GM21447 (cell line): Measurements from ENCODE around the gene CPSF7.
A peak's percentile ranks its signal among the peaks of the same experiment; 100 is the strongest.
"Not testable (repeated sequence)": the region's sequence is repeated elsewhere in the genome, so short reads cannot be mapped to it uniquely, and the experiment has no call there.

Experiments used
- ATAC-seq: cut with Tn5 transposase; IDR thresholded peaks from one replicate; pipeline ENCODE4 v1.9.1; 2021; ENCODE audit not compliant: unreplicated experiment

CPSF7 gene

GRCh38 chr11:61384271-61385242 lies 45.2 kb downstream of the CPSF7 start:
- ATAC-seq, result no peak

GRCh38 chr11:61383859-61384258 lies 45.9 kb downstream of the CPSF7 start:
- not testable (repeated sequence) for ATAC-seq

GRCh38 chr11:61380884-61381283 lies 48.9 kb downstream of the CPSF7 start:
- ATAC-seq, result no peak

DNA sequence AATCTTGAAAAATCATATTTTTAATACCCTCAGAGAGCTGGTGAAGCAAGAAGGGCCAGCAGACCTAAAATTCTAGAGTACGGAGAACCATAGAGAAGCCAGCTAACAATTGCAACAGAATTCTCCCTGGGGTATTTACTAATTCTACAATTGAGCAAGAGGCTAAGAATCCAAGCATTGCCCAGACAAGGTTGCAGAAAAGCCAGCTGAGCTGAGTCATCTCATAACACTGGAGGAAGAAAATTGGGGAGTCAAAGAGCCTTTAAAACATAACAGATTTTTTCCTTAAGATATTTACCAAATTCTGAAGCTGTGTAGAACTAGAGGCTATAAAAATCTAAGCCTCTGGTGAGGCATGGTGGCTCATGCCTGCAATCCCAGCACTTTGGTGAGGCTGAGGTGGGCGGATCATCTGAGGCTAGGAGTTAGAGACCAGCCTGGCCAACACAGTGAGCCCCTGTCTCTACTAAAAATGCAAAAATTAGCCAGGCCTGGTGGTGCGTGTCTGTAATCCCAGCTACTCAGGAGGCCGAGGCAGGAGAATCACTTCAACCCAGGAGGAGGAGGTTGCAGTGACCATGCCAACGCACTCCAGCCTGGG lies 51.0 kb downstream of the CPSF7 start:
- no peak for ATAC-seq

DNA sequence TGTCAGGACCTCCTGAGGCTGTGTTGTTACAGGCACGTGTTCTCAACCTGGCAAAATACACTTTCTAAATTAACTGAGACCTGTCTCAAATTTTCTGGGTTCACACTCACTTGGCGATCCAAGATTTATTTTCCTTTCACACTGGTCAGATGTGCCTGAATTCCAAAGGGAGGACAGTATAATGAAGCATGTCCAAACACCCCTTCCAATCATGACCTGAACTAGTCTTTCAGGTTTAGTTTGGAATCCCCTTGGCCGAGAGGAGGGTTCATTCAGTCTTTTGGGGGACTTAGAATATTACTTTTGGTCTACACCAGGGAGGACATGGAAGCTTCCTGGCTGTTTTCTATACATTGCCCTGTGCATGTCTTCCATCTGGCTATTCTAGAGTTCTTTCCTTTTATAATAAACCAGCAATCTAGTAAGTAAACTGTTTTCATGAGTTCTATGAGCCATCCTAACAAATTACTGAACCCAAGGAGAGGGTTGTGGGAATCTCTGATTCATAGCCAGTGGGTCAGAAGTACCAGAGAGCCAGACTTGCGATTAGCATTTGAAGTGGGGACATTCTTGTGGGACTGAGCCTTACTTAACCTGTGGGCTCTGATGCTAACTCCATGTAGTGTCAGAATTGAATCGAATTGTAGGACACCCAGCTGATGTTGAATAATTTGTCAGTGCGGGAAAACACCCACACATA lies 52.2 kb downstream of the CPSF7 start:
- ATAC-seq, result no peak

- no peak for ATAC-seq
Measured at GRCh38 chr11:61375761-61376108, 54.0 kb downstream of the CPSF7 start.

GRCh38 chr11:61372659-61373420 lies 56.9 kb downstream of the CPSF7 start:
- ATAC-seq, result no peak

DNA sequence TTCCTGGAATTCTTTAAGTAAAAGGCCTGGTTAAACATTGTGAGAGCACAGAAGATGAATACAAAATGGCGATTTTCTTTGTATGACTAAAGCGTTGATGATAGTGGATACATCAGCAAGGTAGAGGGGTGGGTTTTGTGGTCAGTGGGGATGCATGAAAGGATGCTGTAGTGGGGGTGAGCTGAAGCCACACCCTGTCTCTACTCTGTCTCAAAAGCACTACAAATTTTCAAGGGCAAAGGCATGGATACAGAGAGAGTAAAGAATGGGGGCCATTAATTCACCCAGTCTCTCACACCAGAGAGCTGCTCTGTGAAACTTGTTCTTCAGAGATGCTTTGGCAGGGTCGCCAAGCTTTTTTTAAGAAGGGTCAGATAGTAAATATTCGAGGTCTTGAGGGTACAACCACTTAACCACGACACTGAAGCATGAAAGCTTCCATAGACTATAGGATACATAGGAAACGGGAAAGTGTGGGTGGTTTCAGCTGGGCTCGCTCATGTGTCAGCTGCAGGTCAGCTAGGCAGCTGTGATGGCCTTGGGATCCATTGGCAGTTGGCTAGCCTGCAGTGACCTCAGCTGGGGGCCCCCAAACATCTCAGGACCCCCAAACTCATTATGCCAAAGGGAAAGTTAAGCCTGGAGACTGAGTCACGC lies 59.3 kb downstream of the CPSF7 start:
- ATAC-seq, result no peak

DNA sequence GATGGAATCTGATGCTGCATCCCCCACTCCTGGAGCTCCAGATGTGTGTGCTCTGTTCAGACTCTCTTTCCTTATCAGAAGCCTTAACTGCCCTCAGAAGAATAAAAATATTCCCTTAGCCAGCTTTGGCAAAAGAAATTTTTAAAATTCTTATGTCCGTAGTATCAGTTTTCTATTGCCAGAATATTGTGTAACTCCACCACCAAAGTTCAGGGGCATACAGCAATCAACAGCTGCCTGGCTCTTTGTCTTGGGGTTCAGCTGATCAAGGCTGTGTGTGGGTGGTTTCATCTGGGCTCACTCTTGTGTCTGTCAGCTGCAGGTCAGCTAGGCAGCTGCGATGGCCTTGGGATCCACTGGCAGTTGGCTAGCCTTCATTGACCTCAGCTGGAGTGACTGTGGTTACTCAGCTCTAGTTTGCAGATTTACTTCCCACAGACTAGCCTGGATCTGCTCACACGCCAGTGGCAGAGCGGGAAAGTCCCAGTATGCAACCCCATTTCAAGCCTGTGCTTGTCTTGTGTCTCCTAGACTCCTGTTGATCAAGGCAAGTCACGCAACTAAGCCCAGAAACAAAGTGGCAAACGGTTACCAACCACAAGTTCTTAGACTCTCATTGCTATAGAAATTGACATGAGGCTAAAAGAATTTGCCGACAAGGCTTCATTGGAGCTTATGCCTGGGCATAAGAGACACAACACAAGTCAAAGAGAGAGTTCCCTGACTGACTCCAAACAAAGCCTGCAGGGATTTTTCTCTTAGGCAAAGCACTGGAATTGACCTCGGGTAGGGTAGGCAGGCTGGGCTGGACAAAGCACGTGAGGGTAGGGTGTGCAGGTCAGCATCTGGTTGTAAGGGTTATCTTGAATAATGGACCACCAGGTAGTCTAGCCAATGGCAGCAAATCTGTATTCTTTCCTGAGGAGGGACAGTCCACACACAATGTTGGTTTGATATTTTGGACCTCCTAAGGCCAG lies 60.1 kb downstream of the CPSF7 start:
- ATAC-seq, result no peak

- no peak for ATAC-seq
Measured at GRCh38 chr11:61368646-61369045, 61.1 kb downstream of the CPSF7 start.

- no peak for ATAC-seq
Measured at GRCh38 chr11:61367406-61367805, 62.4 kb downstream of the CPSF7 start.

- no peak for ATAC-seq
Measured at GRCh38 chr11:61364012-61364675, 65.6 kb downstream of the CPSF7 start.

GRCh38 chr11:61362542-61362875 lies 67.3 kb downstream of the CPSF7 start:
- ATAC-seq, result no peak

- ATAC-seq, result peak; percentile 75
Measured at GRCh38 chr11:61361741-61362541, 67.8 kb downstream of the CPSF7 start, which contains the start of the genes CYB561A3 and TMEM138. TSS of gene CYB561A3 (minus strand) at chr11:61361882. CDS start at chr11:61356713, 5,169 bp downstream. TSS of gene TMEM138 (plus strand) at chr11:61362374. CDS start at chr11:61364391, 2,017 bp downstream.

DNA sequence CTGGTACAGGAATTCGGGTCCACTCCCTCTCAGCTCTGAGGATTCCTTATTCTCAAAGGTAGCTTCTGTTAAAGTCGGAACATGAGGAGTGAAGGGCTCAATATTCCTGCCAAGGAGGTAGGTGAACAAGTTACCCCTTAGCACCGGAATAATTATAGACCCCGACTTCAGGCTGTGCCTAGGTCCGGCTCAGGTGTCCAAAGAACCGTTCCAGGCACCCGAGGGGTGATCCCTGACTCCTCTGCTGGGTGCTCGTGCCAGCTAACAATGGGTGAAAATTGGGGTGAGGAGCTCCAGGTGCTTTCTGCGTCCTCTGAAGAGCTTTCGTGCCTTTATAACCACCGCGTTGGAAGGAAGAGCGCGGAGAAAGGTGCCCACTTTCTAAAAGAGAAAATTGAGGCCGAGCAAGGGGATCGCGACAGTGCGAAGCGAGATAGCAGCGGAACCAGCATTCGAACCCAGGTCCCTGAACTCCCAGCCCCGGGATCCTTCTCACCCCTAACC lies 68.5 kb downstream of the CPSF7 start:
- ATAC-seq, result no peak

DNA sequence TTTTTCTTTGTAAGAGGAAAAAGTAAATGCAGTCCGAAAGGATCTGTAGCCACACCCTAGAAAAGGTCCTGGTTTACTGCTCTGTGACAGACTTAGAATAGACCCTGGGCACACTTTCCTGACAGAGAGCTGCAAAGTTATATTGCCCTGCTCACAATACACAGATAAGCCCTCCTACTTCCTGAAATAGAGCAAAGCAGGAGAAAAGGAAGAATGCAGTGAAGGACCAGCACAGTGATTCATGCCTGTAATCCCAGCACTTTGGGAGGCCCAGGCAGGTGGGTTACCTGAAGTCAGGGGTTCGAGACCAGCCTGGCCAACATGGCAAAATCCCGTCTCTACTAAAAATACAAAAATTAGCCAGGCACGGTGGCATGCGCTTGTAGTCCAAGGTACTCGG lies 70.3 kb downstream of the CPSF7 start:
- no peak for ATAC-seq

GRCh38 chr11:61358566-61358965 lies 71.2 kb downstream of the CPSF7 start:
- no peak for ATAC-seq

DNA sequence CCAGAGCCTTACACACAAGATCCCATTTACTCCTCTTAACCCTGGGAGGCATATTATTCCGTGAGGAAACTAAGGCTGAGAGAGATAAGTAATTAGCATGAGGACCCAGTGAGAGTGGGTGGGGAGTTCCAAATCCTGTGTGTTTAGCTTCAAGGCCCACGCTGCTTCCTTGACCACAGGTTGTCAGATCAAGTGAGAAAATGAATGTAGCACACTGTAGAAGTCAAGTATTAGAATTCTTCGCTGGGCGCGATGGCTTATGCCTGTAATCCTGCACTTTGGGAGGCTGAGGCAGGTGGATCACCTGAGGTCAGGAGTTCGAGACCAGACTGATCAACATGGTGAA lies 71.9 kb downstream of the CPSF7 start:
- ATAC-seq, result no peak
